HT1080 (cell line): ENCODE data around the gene PLS3. TPM values are rescaled to one million over a fixed set of nuclear protein-coding genes. Genes with fewer than 3 reads are reported as not detected.

Experiments used
- DNase-seq: peaks from one replicate; pipeline ENCODE4 v3.0.0-alpha.2; 2015; ENCODE audit warnings: low read depth
- small RNA-seq: library from RNA; depleted of rRNA; stranded (forward); fragments of <200 nt; gene quantifications from one replicate; pipeline ENCODE3, GENCODE V24; 2014
- total RNA-seq: library from RNA; depleted of rRNA; stranded (reverse); fragments of >200 nt; shearing (Covaris generic); gene quantifications from 2 replicates; pipeline ENCODE4 v1.2.3, GENCODE V29; 2014

The PLS3 gene
- total RNA-seq, 1 experiment from 2014 or later: 121 TPM

GRCh38 chrX:115690511-115691216, 129.7 kb downstream of the PLS3 start:
- DNase-seq: peak; percentile 62

GRCh38 chrX:115693476-115693875, 132.5 kb downstream of the PLS3 start:
- DNase-seq: no peak

GRCh38 chrX:115694028-115694427, 133.1 kb downstream of the PLS3 start:
- DNase-seq: no peak

- DNase-seq: no peak
Measured at GRCh38 chrX:115696039-115696438, 135.1 kb downstream of the PLS3 start.

- DNase-seq: no peak
Measured at GRCh38 chrX:115696939-115697338, 136.0 kb downstream of the PLS3 start.

GRCh38 chrX:115697806-115698205, 136.8 kb downstream of the PLS3 start:
- DNase-seq: no peak

Small RNA genes within 50 kb of the gene (small RNA-seq; reads per million reads assigned to genes)
- gene RF00264: not detected
